ENCODE results near the gene POLE.
A peak's percentile ranks its signal among the peaks of the same experiment; 100 is the strongest.

Gene POLE

DNA sequence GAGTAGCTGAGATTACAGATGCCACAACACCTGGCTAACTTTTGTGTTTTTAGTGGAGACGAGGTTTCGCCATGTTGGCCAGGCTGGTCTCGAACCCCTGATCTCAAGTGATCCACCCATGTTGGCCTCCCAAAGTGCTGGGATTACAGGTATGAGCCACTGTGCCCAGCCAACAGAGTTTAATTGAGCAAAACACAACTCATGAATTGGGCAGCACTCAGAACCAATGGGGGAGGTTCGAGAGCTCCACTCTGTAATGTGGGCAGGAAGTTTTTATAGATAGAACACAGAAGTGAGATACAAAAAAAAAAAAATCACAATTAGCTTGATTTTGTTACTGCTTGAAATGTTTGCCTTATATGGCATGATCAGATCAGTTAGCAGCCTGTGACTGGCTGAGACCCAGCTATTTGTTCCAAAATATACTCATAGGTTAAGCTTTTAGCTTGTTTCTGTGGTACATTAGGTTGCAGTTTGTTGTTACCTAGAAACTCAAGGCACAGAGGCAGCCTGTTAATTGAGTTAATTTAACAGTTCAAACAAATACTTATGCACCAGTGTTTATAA is 69.9 kb downstream of the POLE start:
- TF ChIP-seq, protein P1, sequence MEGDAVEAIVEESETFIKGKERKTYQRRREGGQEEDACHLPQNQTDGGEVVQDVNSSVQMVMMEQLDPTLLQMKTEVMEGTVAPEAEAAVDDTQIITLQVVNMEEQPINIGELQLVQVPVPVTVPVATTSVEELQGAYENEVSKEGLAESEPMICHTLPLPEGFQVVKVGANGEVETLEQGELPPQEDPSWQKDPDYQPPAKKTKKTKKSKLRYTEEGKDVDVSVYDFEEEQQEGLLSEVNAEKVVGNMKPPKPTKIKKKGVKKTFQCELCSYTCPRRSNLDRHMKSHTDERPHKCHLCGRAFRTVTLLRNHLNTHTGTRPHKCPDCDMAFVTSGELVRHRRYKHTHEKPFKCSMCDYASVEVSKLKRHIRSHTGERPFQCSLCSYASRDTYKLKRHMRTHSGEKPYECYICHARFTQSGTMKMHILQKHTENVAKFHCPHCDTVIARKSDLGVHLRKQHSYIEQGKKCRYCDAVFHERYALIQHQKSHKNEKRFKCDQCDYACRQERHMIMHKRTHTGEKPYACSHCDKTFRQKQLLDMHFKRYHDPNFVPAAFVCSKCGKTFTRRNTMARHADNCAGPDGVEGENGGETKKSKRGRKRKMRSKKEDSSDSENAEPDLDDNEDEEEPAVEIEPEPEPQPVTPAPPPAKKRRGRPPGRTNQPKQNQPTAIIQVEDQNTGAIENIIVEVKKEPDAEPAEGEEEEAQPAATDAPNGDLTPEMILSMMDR (IDR thresholded peaks at IDR 0.05) = no peak

DNA sequence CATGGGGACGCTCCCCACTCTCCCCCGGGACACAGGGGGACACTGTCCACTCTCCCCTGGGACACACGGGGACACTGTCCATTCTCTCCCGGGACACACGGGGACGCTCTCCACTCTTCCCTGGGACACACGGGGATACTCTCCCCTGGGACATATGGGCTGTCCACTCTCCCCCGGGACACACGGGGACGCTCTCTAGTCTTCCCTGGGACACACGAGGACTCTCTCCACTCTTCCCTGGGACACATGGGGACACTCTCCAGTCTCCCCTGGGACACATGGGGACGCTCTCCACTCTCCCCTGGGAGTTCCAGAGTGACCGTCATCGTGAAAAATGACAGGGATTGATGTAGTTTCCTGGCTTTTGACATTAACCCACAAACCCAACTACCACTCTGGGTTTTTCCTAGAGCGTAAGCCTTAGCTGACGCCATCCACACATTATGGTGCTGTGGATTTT is 71.5 kb downstream of the POLE start:
- TF ChIP-seq, protein P1 (IDR thresholded peaks at IDR 0.05) = no peak

DNA sequence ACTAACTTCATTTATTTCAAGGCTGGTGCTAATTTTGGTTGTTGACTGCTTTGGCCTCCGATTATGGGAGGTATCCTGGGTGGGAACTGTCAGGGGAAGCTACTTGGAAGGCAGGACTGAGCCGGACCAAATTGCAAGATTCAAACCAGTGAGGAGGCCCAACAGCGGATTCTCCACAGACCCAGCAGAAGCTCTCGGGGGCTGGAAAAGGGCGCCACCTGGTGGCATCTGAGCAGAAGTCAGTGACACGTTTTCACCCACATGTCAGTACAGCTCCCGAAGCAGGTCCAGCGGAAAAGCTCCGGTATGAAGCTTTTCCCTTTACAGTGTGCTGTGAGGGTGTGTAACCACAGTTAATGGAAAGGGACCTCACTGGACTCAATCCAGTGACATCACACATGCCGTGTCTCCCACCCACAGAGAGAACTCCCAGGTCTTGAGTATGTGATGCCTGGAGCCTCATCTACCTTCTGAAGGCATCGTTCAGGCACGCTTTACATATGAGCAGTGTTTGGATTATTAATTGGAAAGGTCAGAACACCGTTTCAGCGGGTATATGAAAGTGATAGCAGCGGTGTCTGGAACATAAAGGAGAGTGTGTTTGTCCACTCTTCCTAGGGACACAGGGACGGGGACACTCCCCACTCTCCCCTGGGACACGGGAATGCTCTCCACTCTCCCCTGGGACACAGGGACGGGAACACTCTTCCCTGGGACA is 72.1 kb downstream of the POLE start:
- TF ChIP-seq, protein P1 (IDR thresholded peaks at IDR 0.05) = peak; percentile 86

DNA sequence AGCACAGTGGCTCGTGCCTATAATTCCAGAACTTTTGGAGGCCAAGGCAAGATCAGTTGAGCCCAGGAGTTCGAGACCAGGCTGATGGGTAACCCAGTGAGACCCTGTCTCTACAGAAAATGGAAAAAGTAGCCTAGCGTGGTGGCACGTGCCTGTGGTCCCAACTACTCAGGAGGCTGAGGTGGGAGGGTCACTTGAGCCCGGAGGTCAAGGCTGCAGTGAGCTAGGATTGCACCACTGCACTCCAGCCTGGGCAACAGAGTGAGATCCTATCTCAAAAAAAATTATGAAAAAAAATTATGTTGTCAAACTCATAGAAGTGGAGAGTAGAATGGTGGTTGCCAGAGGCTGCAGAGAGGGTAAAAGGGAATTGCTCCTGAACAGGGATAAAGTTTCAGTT is 73.1 kb downstream of the POLE start:
- TF ChIP-seq, protein P1 (IDR thresholded peaks at IDR 0.05) = no peak

DNA sequence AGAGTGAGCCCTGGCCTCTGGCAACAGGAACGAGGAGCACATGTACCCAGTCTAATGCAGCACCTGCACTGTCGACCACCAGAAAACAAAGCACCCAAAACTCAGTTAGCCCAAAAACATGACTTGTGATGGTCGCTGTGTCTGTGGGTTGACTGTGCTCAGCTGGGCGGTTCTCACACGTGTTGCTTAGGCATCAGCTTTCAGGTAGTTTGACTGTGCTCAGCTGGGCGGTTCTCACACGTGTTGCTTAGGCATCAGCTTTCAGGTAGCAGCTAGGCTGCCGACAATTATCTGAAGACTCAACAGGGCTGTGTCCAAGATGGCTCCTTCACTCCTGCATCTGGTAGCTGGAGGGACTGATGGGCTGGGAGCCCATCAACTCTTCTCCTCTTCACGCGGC is 75.5 kb downstream of the POLE start:
- TF ChIP-seq, protein P1 (IDR thresholded peaks at IDR 0.05) = no peak

- TF ChIP-seq, protein P1 (IDR thresholded peaks at IDR 0.05) = no peak
Measured at GRCh38 chr12:132610866-132611602, 76.1 kb downstream of the POLE start.

DNA sequence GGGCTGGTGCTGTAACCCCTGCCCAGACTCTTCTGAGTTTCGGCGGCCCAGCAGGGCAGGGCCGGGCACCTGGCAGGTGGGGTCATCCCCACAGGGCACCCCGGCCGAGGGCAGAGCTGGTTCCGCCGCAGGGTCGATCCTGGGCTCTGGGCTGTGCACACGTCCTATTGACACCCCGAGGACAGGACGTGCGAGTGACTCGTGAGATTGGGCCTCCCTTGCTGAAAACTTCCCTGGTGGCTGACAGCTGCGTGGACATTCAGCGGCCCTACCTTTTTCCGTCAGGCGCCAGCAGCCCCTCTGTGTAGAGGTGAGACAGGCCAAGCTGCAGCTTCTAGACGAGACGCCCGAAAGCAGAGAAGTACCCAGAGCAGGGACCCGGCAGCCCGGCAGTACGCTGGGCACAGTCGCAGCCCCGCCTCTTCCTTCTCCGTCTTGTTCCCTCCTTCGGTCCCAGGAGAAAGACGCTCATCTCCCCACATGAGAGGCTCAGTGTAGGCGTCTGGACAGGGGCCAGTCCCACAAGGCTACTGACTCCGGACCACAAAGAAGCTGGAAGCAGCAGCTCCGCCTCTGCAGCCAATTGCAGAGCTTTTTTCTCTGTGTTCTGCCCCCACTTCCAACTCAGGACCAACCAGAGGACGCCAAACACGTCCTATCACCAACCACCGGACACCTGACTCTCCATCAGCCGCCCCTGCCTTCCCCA is 76.9 kb downstream of the POLE start, which contains the start of gene LRCOL1:
TSS of gene LRCOL1 (minus strand) at position 532 of the 709 bp plus-strand sequence. CDS start 4,331 bp downstream, outside the sequence.
- TF ChIP-seq, protein P1 (IDR thresholded peaks at IDR 0.05) = no peak

Measured in LNCAP (cell line).